ENCODE measurements around the gene TUFT1. TPM values are rescaled to one million over a fixed set of nuclear protein-coding genes. Genes with fewer than 3 reads are reported as not detected.

Gene TUFT1
- total RNA-seq (2013; cell fraction: nucleolus; rRNA removed): not detected in 2 replicates
- total RNA-seq (2014; rRNA removed): 2.7 and 4.3 TPM in 2 replicates
- 2.9 and 3.2 TPM in 2 replicates for total RNA-seq (2014; rRNA removed; fragmentation: Illumina TruSeq; extraction: Trizol)
- 2.6 and 4.1 TPM in 2 replicates for total RNA-seq (2021)
- polyA plus RNA-seq (2011; ENCODE audit: low read depth): 0.83 TPM
- 0.08 TPM in 1 of 2 replicates, not detected in the other for polyA plus RNA-seq (2011; rRNA removed)
- polyA plus RNA-seq (2011; cell fraction: cytosol; rRNA removed): 0.05 and 0.15 TPM in 2 replicates
- 0.10 TPM in 1 of 2 replicates, not detected in the other for polyA plus RNA-seq (2011; cell fraction: nucleus; rRNA removed)
- polyA plus RNA-seq (2012): 1.6 and 1.9 TPM in 2 replicates
- 3.6 and 4.0 TPM in 2 replicates for polyA plus RNA-seq (2014; fragmentation: Illumina TruSeq; extraction: Trizol)
- 1 to 10 TPM; 3.7 to 4.3 TPM for polyA plus RNA-seq (2014; fragmentation: Nextera tagmentation; extraction: Ambion mirVana)
- 3.2 and 4.0 TPM in 2 replicates for polyA plus RNA-seq (2014; rRNA removed)
- 1 to 10 TPM; 2.2 to 2.8 TPM for polyA plus RNA-seq (2016; fragmentation: Nextera tagmentation; extraction: Ambion mirVana)
- 0.31 TPM in 1 of 2 replicates, not detected in the other for polyA minus RNA-seq (2011; rRNA and poly(A)+ RNA removed)
- 0.42 TPM in 1 of 2 replicates, not detected in the other for polyA minus RNA-seq (2011; cell fraction: cytosol; rRNA and poly(A)+ RNA removed)
- not detected in 2 replicates for polyA minus RNA-seq (2011; cell fraction: nucleus; rRNA and poly(A)+ RNA removed)
- Bru-seq, nascent RNA: percentile 27 among the genes with signal in this experiment
- BruChase-seq, experiment 1, labeled RNA remaining after a 6-hour chase: percentile 30 among the genes with signal in this experiment
- BruChase-seq, experiment 2, labeled RNA remaining after a 2-hour chase: percentile 36 among the genes with signal in this experiment
- long read RNA-seq, experiment 1: 0 reads
- long read RNA-seq, experiment 2: 0 reads

GRCh38 chr1:151540021-151540981 is at the start of gene TUFT1:
TUFT1 (plus strand) TSS chr1:151540309; CDS start chr1:151540367, 58 bp downstream.
- peak within 1 kb of the TSS; percentile 90 for H3K4me2 ChIP-seq (ENCODE audit: control insufficient read depth, insufficient read depth)
- peak within 1 kb of the TSS; percentile 59 for H3K4me3 ChIP-seq
- peaks cover 13% of the 10 kb centered on the region for H3K4me1 ChIP-seq (ENCODE audit: control insufficient read depth, insufficient read depth, low read length)
- intact Hi-C loops (cut with micrococcal nuclease; ENCODE audit: unreplicated experiment) (no loop called here), in situ Hi-C loops (cut with MboI) (no loop called here)
- H3K9me3 ChIP-seq (replicated peaks; ENCODE audit: control insufficient read depth, insufficient read depth, low read length): no peaks in the 10 kb centered on the region
- no TSS peak for BruUV-seq (replicated peaks)
- H4K20me1 ChIP-seq (ENCODE audit: control insufficient read depth, insufficient read depth): no peaks in the 10 kb centered on the region
- RAD21 ChIA-PET (ENCODE audit: unreplicated experiment): interaction anchor here (1.0 to 1.3 kb wide), 2 partner anchors 102 to 341 kb away, joined by 3 read pairs; no protein-coding TSS in a partner anchor
- CTCF ChIA-PET: interaction anchor here (0.8 to 1.6 kb wide), 4 partner anchors 10 to 384 kb away, joined by 3 to 4 read pairs (median 4); partner anchors contain the start of gene TNFAIP8L2
- FAIRE-seq (no peak), DNase-seq (ENCODE audit: low read depth, low spot score) (peak; percentile 38), ATAC-seq (peak; percentile 98)
- peak within 1 kb of the TSS; percentile 77 for H2AFZ ChIP-seq (ENCODE audit: control insufficient read depth, low read depth, low read length)
- SMC1A ChIA-PET (ENCODE audit: uncharacterized antibody, unreplicated experiment): interaction anchor here (1.0 to 1.5 kb wide), 3 partner anchors 46 to 200 kb away, joined by 3 to 4 read pairs (median 4); no protein-coding TSS in a partner anchor
- no peaks in the 10 kb centered on the region for H3K36me3 ChIP-seq (ENCODE audit: control insufficient read depth in 2 of 2, insufficient read depth in 2 of 2, low read length in 1 of 2)
- TF ChIP-seq SUPT20H (IDR thresholded peaks at IDR 0.05; ENCODE audit: borderline replicate concordance, control insufficient read depth, low read depth, low read length) (no peak), CBX5 (IDR thresholded peaks at IDR 0.05; ENCODE audit: low read depth) (no peak), ZNF274 (IDR thresholded peaks at IDR 0.05; ENCODE audit: insufficient read depth, insufficient read length) (no peak), CHD2 (IDR thresholded peaks at IDR 0.05; ENCODE audit: borderline replicate concordance, low read depth, low read length) (no peak), MTA2 (IDR thresholded peaks at IDR 0.05; ENCODE audit: low read depth) (no peak), POLR2AphosphoS5 (IDR thresholded peaks at IDR 0.05; ENCODE audit: low read length) (peak; percentile 73), TCF12 (IDR thresholded peaks at IDR 0.05; ENCODE audit: low read depth, low read length) (peak; percentile 66; the same call in 1 of the 2 replicates), CBFB (IDR thresholded peaks at IDR 0.05; ENCODE audit: low read depth) (no peak; the same call in 1 of the 2 replicates), ETV6 (conservative IDR thresholded peaks at IDR 0.05 in 1 of 2, IDR thresholded peaks at IDR 0.05 in 1 of 2; ENCODE audit: borderline replicate concordance in 1 of 2, low read depth in 1 of 2) (no peak), PAX8 (IDR thresholded peaks at IDR 0.05) (no peak), KDM1A (IDR thresholded peaks at IDR 0.05; ENCODE audit: borderline replicate concordance) (no peak), SMC3 (IDR thresholded peaks at IDR 0.05; ENCODE audit: borderline replicate concordance, low read length) (0 out of 2 replicates have a peak, but pooled peaks have one; percentile 4), ZNF384 (IDR thresholded peaks at IDR 0.05; ENCODE audit: borderline replicate concordance, low read depth, low read length) (no peak), CREM (IDR thresholded peaks at IDR 0.05; ENCODE audit: low read depth) (peak; percentile 39; the same call in 1 of the 2 replicates), POU2F2 (IDR thresholded peaks at IDR 0.05; ENCODE audit: borderline replicate concordance, low read depth, low read length) (peak; percentile 5; the same call in 1 of the 3 replicates), POLR2A (IDR thresholded peaks at IDR 0.05; ENCODE audit: low read depth, low read length) (peak; percentile 95)
- TF ChIP-seq, protein P1, sequence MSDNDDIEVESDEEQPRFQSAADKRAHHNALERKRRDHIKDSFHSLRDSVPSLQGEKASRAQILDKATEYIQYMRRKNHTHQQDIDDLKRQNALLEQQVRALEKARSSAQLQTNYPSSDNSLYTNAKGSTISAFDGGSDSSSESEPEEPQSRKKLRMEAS (IDR thresholded peaks at IDR 0.05; ENCODE audit: low read depth, low read length): 0 out of 2 replicates have a peak, but pooled peaks have one; percentile 14
- peak within 1 kb of the TSS; percentile 19; the same call in 1 of the 2 replicates for H3K9ac ChIP-seq (ENCODE audit: control insufficient read depth, insufficient read depth, low read length)
- no peaks in the 10 kb centered on the region for H3K79me2 ChIP-seq (ENCODE audit: control insufficient read depth, insufficient read depth, low read length)
- POLR2A ChIA-PET: interaction anchor here (0.5 kb wide), 1 partner anchor 114 kb away, joined by 3 read pairs; no protein-coding TSS in a partner anchor
- 4% methylated on average over 70 of the region's 70 CpGs for WGBS (ENCODE audit: insufficient coverage, insufficient replicate concordance, low lambda C conversion rate, missing lambda C conversion rate)
- peak within 1 kb of the TSS; percentile 28 for H3K27ac ChIP-seq (ENCODE audit: control insufficient read depth, insufficient read depth)
- H3K27me3 ChIP-seq (replicated peaks in 1 of 2; ENCODE audit: control insufficient read depth in 2 of 2, insufficient read depth in 2 of 2, low read length in 1 of 2): peaks cover 4 to 5% of the 10 kb centered on the region in 2 experiments

Data from GM12878 (cell line).